BLaER1 (cell line): ENCODE results near the gene HNF4A.

ENCODE experiments used
- H3K27ac ChIP-seq: shearing (Covaris generic); formaldehyde crosslinking; 2 replicates; pipeline ENCODE4 v1.8.1; 2022
- H3K27me3 ChIP-seq: shearing (Covaris generic); formaldehyde crosslinking; 2 replicates; pipeline ENCODE4 v1.8.1; 2022
- H3K36me3 ChIP-seq: shearing (Covaris generic); formaldehyde crosslinking; 2 replicates; pipeline ENCODE4 v1.8.1; 2022
- H3K4me1 ChIP-seq: shearing (Covaris generic); formaldehyde crosslinking; 2 replicates; pipeline ENCODE4 v1.8.1; 2022
- H3K4me2 ChIP-seq: shearing (Covaris generic); formaldehyde crosslinking; 2 replicates; pipeline ENCODE4 v1.8.1; 2022
- H3K4me3 ChIP-seq: shearing (Covaris generic); formaldehyde crosslinking; 2 replicates; pipeline ENCODE4 v1.8.1; 2022
- H3K9ac ChIP-seq: shearing (Covaris generic); formaldehyde crosslinking; 2 replicates; pipeline ENCODE4 v1.8.1; 2022
- H3K9me3 ChIP-seq: shearing (Covaris generic); formaldehyde crosslinking; 2 replicates; pipeline ENCODE4 v1.8.1; 2022
- H4K20me1 ChIP-seq: shearing (Covaris generic); formaldehyde crosslinking; 2 replicates; pipeline ENCODE4 v1.8.1; 2022
- Cebpa-rat ChIP-seq: shearing (Covaris generic); IDR thresholded peaks from 2 replicates; pipeline ENCODE4 v1.8.1; 2022

The HNF4A gene

DNA sequence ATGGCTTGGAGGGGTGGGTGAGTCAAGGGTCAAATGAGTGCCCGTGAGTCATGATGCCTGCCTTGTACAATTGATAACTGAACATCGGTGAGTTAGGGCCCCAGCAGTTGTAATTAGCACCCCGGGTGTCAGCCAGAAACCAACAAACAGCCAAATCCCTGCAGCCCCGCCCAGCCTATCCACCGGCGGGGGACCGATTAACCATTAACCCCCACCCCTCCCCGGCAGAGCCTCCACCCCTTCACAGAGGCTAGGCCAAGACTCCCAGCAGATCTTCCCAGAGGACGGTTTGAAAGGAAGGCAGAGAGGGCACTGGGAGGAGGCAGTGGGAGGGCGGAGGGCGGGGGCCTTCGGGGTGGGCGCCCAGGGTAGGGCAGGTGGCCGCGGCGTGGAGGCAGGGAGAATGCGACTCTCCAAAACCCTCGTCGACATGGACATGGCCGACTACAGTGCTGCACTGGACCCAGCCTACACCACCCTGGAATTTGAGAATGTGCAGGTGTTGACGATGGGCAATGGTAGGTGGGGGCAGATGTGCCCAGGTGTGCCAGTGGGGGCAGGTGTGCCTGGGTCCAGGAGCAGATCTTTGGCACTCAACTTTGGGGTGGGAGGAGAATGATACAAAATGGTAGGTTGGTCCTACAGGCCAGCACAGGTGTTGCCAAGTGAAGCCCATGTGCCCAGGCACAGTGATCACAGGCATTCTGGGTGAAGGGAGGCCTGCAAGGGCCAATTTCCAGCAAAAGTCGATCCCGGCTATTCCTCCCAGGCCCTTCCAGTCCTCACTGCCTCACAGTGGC is 45.7 kb downstream of the HNF4A start:
- TF ChIP-seq Cebpa-rat, result no peak
- no peaks in the 10 kb centered on the region for H4K20me1 ChIP-seq
- H3K4me1 ChIP-seq, result no peaks in the 10 kb centered on the region
- no peak overlapping the region for H3K4me3 ChIP-seq
- H3K36me3 ChIP-seq, result no peaks in the 10 kb centered on the region
- no peak overlapping the region for H3K4me2 ChIP-seq
- H3K9ac ChIP-seq, result no peak overlapping the region
- no peaks in the 10 kb centered on the region for H3K27me3 ChIP-seq
- H3K9me3 ChIP-seq, result no peaks in the 10 kb centered on the region
- no peak overlapping the region for H3K27ac ChIP-seq

DNA sequence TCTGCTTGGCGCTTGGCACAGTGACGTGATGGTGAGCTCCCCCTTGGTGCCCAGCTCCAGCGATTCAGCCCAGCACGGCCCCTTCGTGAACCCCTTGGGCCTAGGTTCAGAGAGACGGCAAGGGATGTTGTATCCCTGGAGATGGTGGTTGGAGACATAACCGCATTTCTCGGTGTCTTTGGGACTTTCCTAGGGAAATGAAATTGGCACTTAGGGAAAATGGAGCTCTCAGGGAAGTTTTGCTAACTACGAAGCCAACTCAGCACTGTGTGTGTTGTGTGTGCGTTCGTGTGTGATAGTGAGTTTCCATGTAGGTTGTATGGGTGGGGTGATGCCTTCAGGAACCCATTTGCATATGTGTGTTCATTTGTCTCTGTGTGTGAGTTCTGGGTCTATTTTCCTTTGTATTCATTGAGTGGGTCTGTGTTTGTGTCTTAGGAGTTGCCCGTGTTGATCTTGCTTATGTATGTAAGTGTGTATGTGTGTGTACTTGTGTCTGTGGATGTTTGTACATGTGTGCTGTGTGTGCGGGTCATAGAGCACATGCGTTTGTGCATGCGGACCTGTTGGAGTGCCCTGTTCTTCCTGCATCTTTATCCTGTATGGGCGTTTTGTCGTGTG is 46.4 kb downstream of the HNF4A start:
- no peaks in the 10 kb centered on the region for H3K4me1 ChIP-seq
- no peaks in the 10 kb centered on the region for H3K9me3 ChIP-seq
- no peaks in the 10 kb centered on the region for H3K27me3 ChIP-seq
- H3K4me3 ChIP-seq, result no peak overlapping the region
- H4K20me1 ChIP-seq, result no peaks in the 10 kb centered on the region
- H3K4me2 ChIP-seq, result no peak overlapping the region
- no peak for TF ChIP-seq Cebpa-rat
- H3K36me3 ChIP-seq, result no peaks in the 10 kb centered on the region
- no peak overlapping the region for H3K9ac ChIP-seq
- no peak overlapping the region for H3K27ac ChIP-seq

GRCh38 chr20:44402391-44403193 is 47.1 kb downstream of the HNF4A start:
- TF ChIP-seq Cebpa-rat, result no peak
- no peaks in the 10 kb centered on the region for H3K9me3 ChIP-seq
- H3K4me1 ChIP-seq, result no peaks in the 10 kb centered on the region
- H3K4me2 ChIP-seq, result no peak overlapping the region
- H3K9ac ChIP-seq, result no peak overlapping the region
- no peak overlapping the region for H3K4me3 ChIP-seq
- H4K20me1 ChIP-seq, result no peaks in the 10 kb centered on the region
- no peaks in the 10 kb centered on the region for H3K36me3 ChIP-seq
- H3K27ac ChIP-seq, result no peak overlapping the region
- H3K27me3 ChIP-seq, result no peaks in the 10 kb centered on the region

- no peaks in the 10 kb centered on the region for H3K27me3 ChIP-seq
- H4K20me1 ChIP-seq, result no peaks in the 10 kb centered on the region
- no peak overlapping the region for H3K27ac ChIP-seq
- no peak for TF ChIP-seq Cebpa-rat
- no peaks in the 10 kb centered on the region for H3K4me1 ChIP-seq
- no peak overlapping the region for H3K4me2 ChIP-seq
- H3K9me3 ChIP-seq, result no peaks in the 10 kb centered on the region
- no peak overlapping the region for H3K4me3 ChIP-seq
- H3K9ac ChIP-seq, result no peak overlapping the region
- no peaks in the 10 kb centered on the region for H3K36me3 ChIP-seq
Measured at GRCh38 chr20:44403194-44404112, 48.0 kb downstream of the HNF4A start.

DNA sequence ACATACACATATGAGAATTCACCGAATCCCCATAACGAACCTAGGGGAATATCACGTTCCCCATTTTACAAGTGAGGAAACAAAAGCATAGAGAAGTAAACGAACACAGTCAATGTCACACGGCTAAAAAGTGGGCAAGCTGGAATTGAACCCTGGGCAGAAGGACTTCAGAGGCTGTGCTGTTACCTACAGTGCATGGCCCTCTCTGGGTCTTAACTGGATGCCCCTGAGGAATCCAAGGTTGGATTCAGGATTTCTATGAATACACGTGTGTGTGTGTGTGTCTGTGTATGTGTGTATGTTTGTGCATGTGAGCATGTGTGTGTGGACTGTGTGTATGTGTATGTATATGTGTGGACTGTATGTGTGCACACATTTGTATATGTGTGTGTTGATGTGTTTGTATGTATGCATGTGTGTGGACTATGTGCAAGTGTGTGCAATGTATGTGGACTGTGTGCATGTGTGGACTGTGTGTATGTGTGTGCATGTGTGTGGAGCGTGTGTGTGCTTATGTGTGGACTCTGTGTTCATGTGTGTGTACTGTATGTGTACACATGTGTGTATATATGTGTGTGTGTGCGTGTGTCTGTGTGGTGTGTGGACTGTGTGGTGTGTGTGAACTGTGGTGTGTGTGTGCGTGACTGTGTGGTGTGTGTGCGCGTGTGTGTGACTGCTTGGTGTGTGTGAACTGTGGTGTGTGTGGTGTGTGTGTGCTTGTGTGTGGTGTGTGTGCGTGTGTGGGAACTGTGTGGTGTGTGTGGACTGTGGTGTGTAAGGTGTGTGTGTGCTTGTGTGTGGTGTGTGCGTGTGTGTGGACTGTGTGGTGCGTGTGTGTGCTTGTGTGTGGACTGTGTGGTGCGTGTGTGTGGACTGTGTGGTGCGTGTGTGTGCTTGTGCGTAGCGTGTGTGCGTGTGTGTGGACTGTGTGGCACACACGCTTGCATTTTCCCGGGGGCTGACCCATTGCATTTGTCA is 49.0 kb downstream of the HNF4A start:
- Histone ChIP-seq H3K36me3 (no peaks in the 10 kb centered on the region), H3K27me3 (no peaks in the 10 kb centered on the region), H3K4me3 (no peak overlapping the region), H3K9ac (no peak overlapping the region), H4K20me1 (no peaks in the 10 kb centered on the region), H3K27ac (no peak overlapping the region), H3K4me1 (no peaks in the 10 kb centered on the region), H3K4me2 (no peak overlapping the region), H3K9me3 (no peaks in the 10 kb centered on the region)
- TF ChIP-seq Cebpa-rat, result no peak

- Histone ChIP-seq H4K20me1 (no peaks in the 10 kb centered on the region), H3K9ac (no peak overlapping the region), H3K36me3 (no peaks in the 10 kb centered on the region), H3K9me3 (no peaks in the 10 kb centered on the region), H3K4me1 (no peaks in the 10 kb centered on the region), H3K27ac (no peak overlapping the region), H3K27me3 (no peaks in the 10 kb centered on the region), H3K4me3 (no peak overlapping the region), H3K4me2 (no peak overlapping the region)
- TF ChIP-seq Cebpa-rat, result no peak
Measured at GRCh38 chr20:44405257-44405656, 49.8 kb downstream of the HNF4A start.

DNA sequence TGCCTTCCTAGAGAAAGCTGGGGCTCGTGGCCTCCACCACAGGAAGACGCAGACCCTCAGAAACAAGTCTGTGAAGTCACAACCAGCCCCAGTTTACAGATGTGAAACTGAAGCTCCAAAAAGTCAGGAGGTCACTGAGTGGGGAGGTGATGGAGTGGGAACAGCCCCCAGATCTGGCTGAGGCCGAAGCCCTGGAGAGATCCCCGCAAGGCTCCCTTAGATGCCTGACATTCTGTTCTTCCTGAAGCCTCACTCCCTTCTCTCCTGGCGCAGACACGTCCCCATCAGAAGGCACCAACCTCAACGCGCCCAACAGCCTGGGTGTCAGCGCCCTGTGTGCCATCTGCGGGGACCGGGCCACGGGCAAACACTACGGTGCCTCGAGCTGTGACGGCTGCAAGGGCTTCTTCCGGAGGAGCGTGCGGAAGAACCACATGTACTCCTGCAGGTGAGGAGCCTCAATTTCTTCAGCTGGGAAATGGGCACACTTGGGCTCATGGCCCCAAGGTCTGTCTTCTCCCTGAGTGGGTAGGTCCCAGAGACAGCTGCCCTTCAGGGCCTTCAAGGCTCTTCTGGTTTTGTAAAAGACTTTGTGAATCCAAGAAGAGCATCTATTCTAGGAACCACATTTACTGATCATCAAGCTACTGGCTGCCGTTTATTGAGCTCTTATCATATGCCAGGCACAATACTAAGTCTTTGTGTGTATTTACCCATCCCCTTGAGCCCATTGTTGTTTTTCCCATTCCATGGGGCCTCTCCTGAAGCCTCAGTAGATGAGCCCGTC is 50.5 kb downstream of the HNF4A start:
- H3K9ac ChIP-seq, result no peak overlapping the region
- H3K36me3 ChIP-seq, result no peaks in the 10 kb centered on the region
- H3K27ac ChIP-seq, result no peak overlapping the region
- H3K9me3 ChIP-seq, result no peaks in the 10 kb centered on the region
- H3K4me1 ChIP-seq, result no peaks in the 10 kb centered on the region
- no peaks in the 10 kb centered on the region for H3K27me3 ChIP-seq
- no peaks in the 10 kb centered on the region for H4K20me1 ChIP-seq
- H3K4me3 ChIP-seq, result no peak overlapping the region
- no peak for TF ChIP-seq Cebpa-rat
- no peak overlapping the region for H3K4me2 ChIP-seq

GRCh38 chr20:44406572-44407137 is 51.2 kb downstream of the HNF4A start:
- no peak for TF ChIP-seq Cebpa-rat

More at GRCh38 chr20:44406572-44407137, 51.2 kb downstream of the HNF4A start:
- Histone ChIP-seq H4K20me1 (no peaks in the 10 kb centered on the region), H3K4me2 (no peak overlapping the region), H3K4me3 (no peak overlapping the region), H3K27ac (no peak overlapping the region), H3K9ac (no peak overlapping the region), H3K9me3 (no peaks in the 10 kb centered on the region), H3K4me1 (no peaks in the 10 kb centered on the region), H3K27me3 (no peaks in the 10 kb centered on the region), H3K36me3 (no peaks in the 10 kb centered on the region)
